ENCODE data around the gene PANK4.

PANK4 gene

DNA sequence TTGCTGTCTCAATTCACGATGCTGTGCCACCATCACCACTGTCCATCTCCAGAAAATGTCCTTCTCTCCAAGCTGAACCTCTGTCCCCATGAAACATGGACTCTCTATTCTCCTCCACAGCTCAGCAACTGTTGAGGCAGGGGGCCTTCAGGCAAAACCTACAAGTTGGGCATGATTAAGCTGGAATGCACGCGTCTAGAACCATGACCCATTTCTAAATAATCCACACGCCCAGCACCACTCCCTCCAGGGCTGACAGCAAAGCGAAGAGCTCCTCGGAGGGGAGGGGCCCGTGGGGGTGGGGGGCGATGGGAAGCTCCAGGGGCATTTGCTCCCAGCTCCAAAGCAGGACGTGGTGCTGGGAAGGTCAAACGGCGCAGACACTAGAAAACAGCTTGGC lies 7.0 kb upstream of the PANK4 start:
- no peak overlapping the region for H3K4me2 ChIP-seq (ENCODE audit: low read length)
- no peaks in the 10 kb centered on the region for H3K9me3 ChIP-seq (ENCODE audit: control insufficient read depth, insufficient read depth, low read length)
- H3K27me3 ChIP-seq (ENCODE audit: control insufficient read depth, low read length) = peaks cover 39% of the 10 kb centered on the region
- H4K20me1 ChIP-seq (ENCODE audit: control insufficient read depth, insufficient read depth, low read depth, low read length) = no peaks in the 10 kb centered on the region
- H3K9me2 ChIP-seq (replicated peaks; ENCODE audit: control insufficient read depth, low read length) = no peaks in the 10 kb centered on the region
- no peaks in the 10 kb centered on the region for H3F3A ChIP-seq (ENCODE audit: control insufficient read depth, insufficient read depth)
- H3K27ac ChIP-seq (ENCODE audit: low read depth, low read length) = no peak overlapping the region
- H3K79me2 ChIP-seq (ENCODE audit: control insufficient read depth, low read length) = no peaks in the 10 kb centered on the region
- no peak overlapping the region for H3K4me3 ChIP-seq (ENCODE audit: low read length)
- TF ChIP-seq EZH2phosphoT487 (IDR thresholded peaks at IDR 0.05; ENCODE audit: borderline replicate concordance, low read length) (no peak), CTCF (IDR thresholded peaks at IDR 0.05; ENCODE audit: low read depth, low read length, poor library complexity, severe bottlenecking) (no peak)
- no peaks in the 10 kb centered on the region for H3K4me1 ChIP-seq (ENCODE audit: control insufficient read depth, low read length)
- H3K36me3 ChIP-seq (ENCODE audit: control insufficient read depth, low read length) = no peaks in the 10 kb centered on the region

- no peak overlapping the region for H3K4me3 ChIP-seq (ENCODE audit: low read length)
- no peak for TF ChIP-seq EZH2phosphoT487 (IDR thresholded peaks at IDR 0.05; ENCODE audit: borderline replicate concordance, low read length)
- no peak for TF ChIP-seq CTCF (IDR thresholded peaks at IDR 0.05; ENCODE audit: low read depth, low read length, poor library complexity, severe bottlenecking)
- no peaks in the 10 kb centered on the region for H3K4me1 ChIP-seq (ENCODE audit: control insufficient read depth, low read length)
- H3K79me2 ChIP-seq (ENCODE audit: control insufficient read depth, low read length) = no peaks in the 10 kb centered on the region
- H3K4me2 ChIP-seq (ENCODE audit: low read length) = no peak overlapping the region
- no peak overlapping the region for H3K27ac ChIP-seq (ENCODE audit: low read depth, low read length)
- peaks cover 46% of the 10 kb centered on the region for H3K27me3 ChIP-seq (ENCODE audit: control insufficient read depth, low read length)
- no peaks in the 10 kb centered on the region for H3K9me2 ChIP-seq (replicated peaks; ENCODE audit: control insufficient read depth, low read length)
- H3K9me3 ChIP-seq (ENCODE audit: control insufficient read depth, insufficient read depth, low read length) = no peaks in the 10 kb centered on the region
- no peaks in the 10 kb centered on the region for H3F3A ChIP-seq (ENCODE audit: control insufficient read depth, insufficient read depth)
- H4K20me1 ChIP-seq (ENCODE audit: control insufficient read depth, insufficient read depth, low read depth, low read length) = no peaks in the 10 kb centered on the region
- H3K36me3 ChIP-seq (ENCODE audit: control insufficient read depth, low read length) = no peaks in the 10 kb centered on the region
Observed at GRCh38 chr1:2532485-2533160, 6.2 kb upstream of the PANK4 start.

GRCh38 chr1:2530513-2531361 lies 4.3 kb upstream of the PANK4 start:
- Histone ChIP-seq H3K79me2 (ENCODE audit: control insufficient read depth, low read length) (peaks cover 3% of the 10 kb centered on the region), H3K27ac (ENCODE audit: low read depth, low read length) (no peak overlapping the region), H3K27me3 (ENCODE audit: control insufficient read depth, low read length) (peaks cover 56% of the 10 kb centered on the region), H3K4me2 (ENCODE audit: low read length) (no peak overlapping the region), H3K9me3 (ENCODE audit: control insufficient read depth, insufficient read depth, low read length) (no peaks in the 10 kb centered on the region), H3K4me1 (ENCODE audit: control insufficient read depth, low read length) (peaks cover 6% of the 10 kb centered on the region), H4K20me1 (ENCODE audit: control insufficient read depth, insufficient read depth, low read depth, low read length) (no peaks in the 10 kb centered on the region), H3K4me3 (ENCODE audit: low read length) (no peak overlapping the region), H3F3A (ENCODE audit: control insufficient read depth, insufficient read depth) (no peaks in the 10 kb centered on the region), H3K9me2 (replicated peaks; ENCODE audit: control insufficient read depth, low read length) (no peaks in the 10 kb centered on the region), H3K36me3 (ENCODE audit: control insufficient read depth, low read length) (peaks cover 1% of the 10 kb centered on the region; the same call in 1 of the 2 replicates)
- TF ChIP-seq CTCF (IDR thresholded peaks at IDR 0.05; ENCODE audit: low read depth, low read length, poor library complexity, severe bottlenecking) (no peak), EZH2phosphoT487 (IDR thresholded peaks at IDR 0.05; ENCODE audit: borderline replicate concordance, low read length) (peak; percentile 18; the same call in 1 of the 2 replicates)

Measured in DOHH2 (cell line).